IPS DF 6.9 (cell line): Measurements from ENCODE around the gene MCC.
"Not testable (repeated sequence)": the region's sequence is repeated elsewhere in the genome, so short reads cannot be mapped to it uniquely, and the experiment has no call there.

Experiments used
- DNase-seq: peaks from one replicate; pipeline ENCODE4 v3.0.0-alpha.2; 2013; ENCODE audit warnings: low read depth, low spot score
- H3K27ac ChIP-seq: one replicate; pipeline ENCODE4 v1.5.1; 2013; ENCODE audit warnings: low read length, control low read depth
- H3K27me3 ChIP-seq: 2 replicates; pipeline ENCODE4 v1.6.1; 2013; ENCODE audit warnings: mild to moderate bottlenecking, low read length; ENCODE audit not compliant: control insufficient read depth, insufficient read depth
- H3K36me3 ChIP-seq: 2 replicates; pipeline ENCODE4 v1.6.1; 2013; ENCODE audit warnings: low read length; ENCODE audit not compliant: control insufficient read depth, insufficient read depth
- H3K4me1 ChIP-seq: 2 replicates; pipeline ENCODE4 v1.6.1; 2013; ENCODE audit warnings: low read length; ENCODE audit not compliant: control insufficient read depth, insufficient read depth
- H3K4me3 ChIP-seq: 2 replicates; pipeline ENCODE4 v1.5.1; 2013; ENCODE audit warnings: mild to moderate bottlenecking, low read length
- H3K9me3 ChIP-seq: 2 replicates; pipeline ENCODE4 v1.6.1; 2013; ENCODE audit warnings: low read length, inconsistent platforms; ENCODE audit not compliant: control insufficient read depth, insufficient read depth
- WGBS: extraction: QIAGEN DNeasy Blood & Tissue Kit; methylation state at CpG from one replicate; pipeline ENCODE4 v1.1.7; 2013; ENCODE audit warnings: mixed read lengths, missing lambda C conversion rate; ENCODE audit not compliant: insufficient read length, insufficient coverage; 5-methylcytosine and 5-hydroxymethylcytosine counted together

MCC gene

GRCh38 chr5:113433862-113434612, 54.2 kb downstream of the MCC start:
- Histone ChIP-seq H3K9me3 (no peaks in the 10 kb centered on the region), H3K4me3 (no peak overlapping the region), H3K27me3 (no peaks in the 10 kb centered on the region), H3K4me1 (no peaks in the 10 kb centered on the region), H3K36me3 (no peaks in the 10 kb centered on the region), H3K27ac (no peak overlapping the region)
- no peak for DNase-seq
- no CpG with 5 or more reads among the region's 38 CpGs for WGBS

DNA sequence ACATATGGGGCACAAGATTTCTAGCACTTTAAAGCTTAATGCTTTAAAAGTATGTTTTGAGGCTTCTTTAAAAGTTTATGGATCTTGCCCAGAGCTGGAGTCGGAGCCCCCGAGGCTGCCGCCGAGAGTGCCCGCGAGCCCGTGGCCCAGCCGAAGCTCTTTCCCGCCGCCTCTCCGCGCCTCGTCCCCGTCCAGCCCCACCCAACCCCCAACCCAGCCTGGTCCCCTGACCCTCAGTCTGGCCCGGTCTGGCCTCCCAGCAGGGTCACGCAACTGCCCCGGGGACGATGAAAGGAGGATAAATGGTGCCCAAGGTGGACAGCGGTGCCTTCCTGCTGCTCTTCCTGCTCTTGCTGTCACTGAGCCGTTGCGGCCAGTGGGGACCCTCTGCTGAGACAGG, 55.2 kb downstream of the MCC start:
- Histone ChIP-seq H3K27me3 (no peaks in the 10 kb centered on the region), H3K36me3 (no peaks in the 10 kb centered on the region), H3K9me3 (no peaks in the 10 kb centered on the region), H3K4me1 (no peaks in the 10 kb centered on the region), H3K4me3 (no peak overlapping the region), H3K27ac (no peak overlapping the region)
- DNase-seq: no peak
- WGBS: no CpG with 5 or more reads among the region's 21 CpGs

DNA sequence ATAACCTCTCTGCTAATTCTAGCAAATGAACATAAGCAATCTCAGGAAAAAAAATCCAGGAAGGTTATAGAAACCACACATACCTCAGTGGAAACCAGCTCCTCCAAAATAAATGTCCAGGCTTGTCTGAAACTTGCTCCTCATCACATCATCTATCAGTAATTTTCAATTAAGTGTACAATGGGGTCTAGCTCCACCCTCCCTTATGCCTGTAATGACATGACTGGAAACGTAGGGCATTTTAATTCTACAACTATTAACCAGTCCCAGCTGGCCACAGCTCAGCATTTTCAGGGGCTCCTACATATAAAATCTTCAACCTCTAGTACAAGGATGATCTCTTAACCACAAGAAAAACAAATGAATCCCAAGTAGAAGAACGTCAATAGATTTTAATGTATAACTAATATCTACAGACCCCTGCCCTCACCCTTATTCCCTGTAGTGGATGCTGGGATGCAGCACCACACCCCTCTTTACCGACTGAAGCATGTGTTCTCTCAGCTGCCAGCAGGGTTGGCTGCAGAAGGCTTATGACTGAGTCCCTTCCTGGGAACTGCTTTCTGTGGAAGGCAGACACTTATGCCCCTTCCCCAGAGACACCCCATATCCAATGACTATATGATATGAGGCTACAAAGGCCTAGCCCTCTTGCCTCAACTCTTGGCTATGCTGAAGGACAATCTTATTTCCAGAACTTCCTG, 60.2 kb downstream of the MCC start:
- Histone ChIP-seq H3K9me3 (no peaks in the 10 kb centered on the region), H3K36me3 (no peaks in the 10 kb centered on the region), H3K4me1 (no peaks in the 10 kb centered on the region), H3K4me3 (no peak overlapping the region), H3K27ac (no peak overlapping the region), H3K27me3 (no peaks in the 10 kb centered on the region)
- no peak for DNase-seq
- no CpG with 5 or more reads among the region's 3 CpGs for WGBS

DNA sequence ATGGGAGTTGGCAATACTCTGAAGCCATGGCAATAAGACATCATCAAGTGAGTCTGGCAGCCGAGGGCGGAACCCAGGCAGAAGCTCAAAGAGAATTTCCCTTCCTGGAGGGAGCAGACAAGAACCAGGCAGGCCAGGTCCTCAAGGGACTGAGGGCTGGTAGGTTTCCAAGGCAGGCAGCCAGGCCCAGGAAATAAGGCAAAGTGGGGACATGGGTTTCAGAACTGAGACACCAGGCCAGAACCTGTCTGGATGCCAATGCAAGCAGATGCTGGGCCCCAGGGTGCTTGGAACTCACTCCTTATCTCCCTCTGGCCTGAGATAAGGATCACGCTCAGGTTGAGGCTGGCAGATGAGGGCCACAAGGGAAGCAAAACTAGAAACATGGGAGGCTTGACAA, 62.3 kb downstream of the MCC start:
- Histone ChIP-seq H3K27ac (no peak overlapping the region), H3K4me1 (no peaks in the 10 kb centered on the region), H3K36me3 (no peaks in the 10 kb centered on the region), H3K9me3 (no peaks in the 10 kb centered on the region), H3K4me3 (no peak overlapping the region), H3K27me3 (no peaks in the 10 kb centered on the region)
- no peak for DNase-seq
- WGBS: no CpG with 5 or more reads among the region's 3 CpGs

DNA sequence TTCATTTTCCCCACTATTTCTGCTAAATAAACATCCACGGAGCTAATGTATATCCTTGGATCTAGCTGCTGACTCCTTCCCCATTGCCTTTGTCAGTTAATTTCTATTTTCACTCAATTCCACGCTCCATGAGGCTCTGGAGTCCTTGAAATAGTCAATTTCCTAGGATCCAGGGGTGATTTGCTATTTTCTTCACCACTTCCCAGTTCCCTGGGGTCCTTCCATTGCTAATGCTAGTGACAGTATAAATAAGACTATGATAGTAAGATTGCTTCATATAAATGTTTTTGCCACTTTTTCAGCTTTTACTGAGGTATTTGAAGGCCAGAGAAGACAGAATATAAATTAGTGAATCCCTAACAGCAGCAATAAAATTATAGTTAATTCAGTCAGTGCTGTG, 66.6 kb downstream of the MCC start:
- H3K36me3 ChIP-seq: no peaks in the 10 kb centered on the region
- no peaks in the 10 kb centered on the region for H3K9me3 ChIP-seq
- no peak overlapping the region for H3K4me3 ChIP-seq
- H3K27ac ChIP-seq: no peak overlapping the region
- WGBS: no CpG with 5 or more reads among the region's 2 CpGs
- no peaks in the 10 kb centered on the region for H3K4me1 ChIP-seq
- DNase-seq: no peak
- no peaks in the 10 kb centered on the region for H3K27me3 ChIP-seq

DNA sequence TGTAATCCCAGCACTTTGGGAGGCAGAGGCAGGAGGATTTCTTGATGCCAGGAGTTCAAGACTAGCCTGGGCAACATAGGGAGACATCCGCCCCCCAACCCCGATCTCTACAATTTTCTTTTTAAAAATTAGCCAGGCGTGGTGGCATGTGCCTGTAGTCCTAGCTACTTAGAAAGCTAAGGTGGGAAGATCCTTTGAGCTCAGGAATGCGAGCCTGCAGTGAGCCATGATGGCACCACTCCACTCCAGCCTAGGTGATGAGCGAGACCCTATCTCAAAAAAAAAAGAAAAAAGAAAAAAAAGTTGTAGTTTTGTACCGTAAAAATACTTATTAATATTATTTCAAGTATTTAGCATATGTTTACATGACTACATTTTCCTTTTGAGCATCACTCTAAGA, 82.7 kb downstream of the MCC start:
- no peaks in the 10 kb centered on the region for H3K4me1 ChIP-seq
- H3K27ac ChIP-seq: no peak overlapping the region
- WGBS: no CpG with 5 or more reads among the region's 6 CpGs

DNA sequence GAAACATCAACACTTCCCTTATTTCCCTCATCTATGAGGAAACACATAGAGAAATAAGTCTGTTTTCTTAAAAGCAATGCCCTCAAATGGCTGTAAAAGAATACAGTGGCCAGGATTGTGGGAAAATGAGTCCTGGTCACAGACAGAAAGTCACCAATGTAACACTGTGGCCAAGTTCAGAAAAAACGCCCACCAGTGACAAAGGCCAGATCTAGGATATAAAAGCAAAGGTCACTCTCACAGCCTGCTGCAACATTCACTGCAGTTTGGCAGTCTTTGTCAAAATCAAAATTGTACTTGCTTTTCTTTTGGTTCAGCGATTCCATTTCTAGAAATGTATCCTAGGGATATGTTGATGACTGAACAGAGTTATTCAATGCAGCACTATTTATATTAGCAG, 84.0 kb downstream of the MCC start:
- Histone ChIP-seq H3K27me3 (no peaks in the 10 kb centered on the region), H3K4me1 (no peaks in the 10 kb centered on the region), H3K4me3 (no peak overlapping the region), H3K27ac (no peak overlapping the region), H3K36me3 (no peaks in the 10 kb centered on the region), H3K9me3 (no peaks in the 10 kb centered on the region)
- WGBS: no CpG with 5 or more reads among the region's 2 CpGs
- DNase-seq: no peak

More for the DNA sequence above, 82.7 kb downstream of the MCC start:
- H3K27me3 ChIP-seq: no peaks in the 10 kb centered on the region
- DNase-seq: no peak
- H3K9me3 ChIP-seq: no peaks in the 10 kb centered on the region
- H3K4me3 ChIP-seq: no peak overlapping the region
- no peaks in the 10 kb centered on the region for H3K36me3 ChIP-seq

DNA sequence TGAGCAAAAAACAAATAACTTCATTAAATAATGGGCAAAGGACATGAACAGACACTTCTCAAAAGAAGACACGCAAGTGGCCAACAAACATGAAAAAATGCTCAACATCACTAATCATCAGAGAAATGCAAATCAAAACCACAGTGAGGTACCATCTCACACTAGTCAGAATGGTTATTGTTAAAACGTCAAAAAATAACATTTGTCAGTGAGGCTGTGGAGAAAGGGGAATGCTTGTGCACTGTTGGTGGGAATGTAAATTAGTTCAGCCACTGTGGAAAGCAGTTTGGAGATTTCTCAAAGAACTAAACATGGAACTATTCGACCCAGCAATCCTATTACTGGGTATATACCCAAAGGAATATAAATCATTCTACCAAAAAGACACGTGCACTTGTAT, 90.3 kb downstream of the MCC start:
- H3K27ac ChIP-seq, H3K9me3 ChIP-seq, DNase-seq, H3K36me3 ChIP-seq, H3K4me3 ChIP-seq, H3K27me3 ChIP-seq, H3K4me1 ChIP-seq: not testable (repeated sequence)
- no CpG with 5 or more reads among the region's 4 CpGs for WGBS

- DNase-seq: no peak
- Histone ChIP-seq H3K4me3 (no peak overlapping the region), H3K4me1 (no peaks in the 10 kb centered on the region), H3K27ac (no peak overlapping the region), H3K9me3 (no peaks in the 10 kb centered on the region), H3K27me3 (no peaks in the 10 kb centered on the region), H3K36me3 (no peaks in the 10 kb centered on the region)
- WGBS: no CpG with 5 or more reads among the region's 3 CpGs
Measured at GRCh38 chr5:113397046-113397445, 91.2 kb downstream of the MCC start.

DNA sequence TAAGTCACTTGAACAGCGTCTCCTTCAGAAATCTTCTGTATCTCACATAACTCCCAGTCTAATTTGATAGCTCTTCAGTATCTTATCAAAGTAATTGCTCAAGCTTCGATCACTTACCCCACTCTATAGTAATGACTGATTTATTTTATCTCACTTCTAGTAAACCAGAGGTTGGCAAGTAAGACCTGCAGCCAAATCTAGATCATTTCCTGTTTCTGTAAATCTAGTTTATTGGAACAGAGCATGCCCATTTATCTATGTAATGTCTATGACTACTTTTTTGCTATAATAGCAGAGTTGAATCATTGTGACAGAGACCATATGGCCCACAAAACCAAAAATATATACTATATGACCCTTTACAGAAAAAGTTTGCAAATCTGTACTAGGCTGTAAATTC, 93.6 kb downstream of the MCC start:
- H3K27ac ChIP-seq: no peak overlapping the region
- no peak overlapping the region for H3K4me3 ChIP-seq
- no peak for DNase-seq
- H3K27me3 ChIP-seq: no peaks in the 10 kb centered on the region
- H3K36me3 ChIP-seq: no peaks in the 10 kb centered on the region
- no peaks in the 10 kb centered on the region for H3K4me1 ChIP-seq
- no CpG with 5 or more reads among the region's 2 CpGs for WGBS
- no peaks in the 10 kb centered on the region for H3K9me3 ChIP-seq

DNA sequence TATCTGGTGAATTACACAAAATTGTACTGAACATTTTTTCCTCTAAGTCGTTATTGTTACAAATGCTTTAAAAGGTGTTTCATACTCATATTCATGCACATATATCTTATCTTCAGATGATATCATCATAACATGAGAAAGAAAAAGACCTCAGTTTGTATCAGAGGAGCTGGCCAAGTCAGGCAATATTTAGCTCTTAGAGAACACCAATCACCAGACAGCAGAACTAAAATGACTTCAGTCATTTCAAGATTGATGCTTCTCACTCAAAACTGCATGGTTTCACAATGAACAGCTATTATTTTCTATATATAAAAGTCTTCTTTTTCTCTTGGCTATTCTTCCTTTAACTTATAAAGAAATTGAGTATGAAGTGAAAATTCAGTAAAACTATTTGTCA, 98.0 kb downstream of the MCC start:
- Histone ChIP-seq H3K36me3 (no peaks in the 10 kb centered on the region), H3K27ac (no peak overlapping the region), H3K27me3 (no peaks in the 10 kb centered on the region), H3K9me3 (no peaks in the 10 kb centered on the region), H3K4me1 (no peaks in the 10 kb centered on the region), H3K4me3 (no peak overlapping the region)
- WGBS: no CpG with 5 or more reads among the region's 1 CpG
- no peak for DNase-seq
